Fibroblast of gingiva (primary cell): Measurements from ENCODE around the gene KRTAP23-1.

ENCODE experiments used
- DNase-seq: peaks from one replicate; pipeline ENCODE4 v3.0.0-alpha.2; 2011; ENCODE audit warnings: low read depth

KRTAP23-1 gene

GRCh38 chr21:30306884-30307283 is 41.5 kb downstream of the KRTAP23-1 start:
- no peak for DNase-seq

GRCh38 chr21:30305136-30305535 is 43.3 kb downstream of the KRTAP23-1 start:
- no peak for DNase-seq
